NCI-H2029 (cell line): ENCODE data around the gene GPR161.
"Not testable (repeated sequence)": the region's sequence is repeated elsewhere in the genome, so short reads cannot be mapped to it uniquely, and the experiment has no call there.

Experiments used
- DNase-seq: peaks from one replicate; lab custom pipeline; 2025; lab: John Stamatoyannopoulos, UW

Gene GPR161

DNA sequence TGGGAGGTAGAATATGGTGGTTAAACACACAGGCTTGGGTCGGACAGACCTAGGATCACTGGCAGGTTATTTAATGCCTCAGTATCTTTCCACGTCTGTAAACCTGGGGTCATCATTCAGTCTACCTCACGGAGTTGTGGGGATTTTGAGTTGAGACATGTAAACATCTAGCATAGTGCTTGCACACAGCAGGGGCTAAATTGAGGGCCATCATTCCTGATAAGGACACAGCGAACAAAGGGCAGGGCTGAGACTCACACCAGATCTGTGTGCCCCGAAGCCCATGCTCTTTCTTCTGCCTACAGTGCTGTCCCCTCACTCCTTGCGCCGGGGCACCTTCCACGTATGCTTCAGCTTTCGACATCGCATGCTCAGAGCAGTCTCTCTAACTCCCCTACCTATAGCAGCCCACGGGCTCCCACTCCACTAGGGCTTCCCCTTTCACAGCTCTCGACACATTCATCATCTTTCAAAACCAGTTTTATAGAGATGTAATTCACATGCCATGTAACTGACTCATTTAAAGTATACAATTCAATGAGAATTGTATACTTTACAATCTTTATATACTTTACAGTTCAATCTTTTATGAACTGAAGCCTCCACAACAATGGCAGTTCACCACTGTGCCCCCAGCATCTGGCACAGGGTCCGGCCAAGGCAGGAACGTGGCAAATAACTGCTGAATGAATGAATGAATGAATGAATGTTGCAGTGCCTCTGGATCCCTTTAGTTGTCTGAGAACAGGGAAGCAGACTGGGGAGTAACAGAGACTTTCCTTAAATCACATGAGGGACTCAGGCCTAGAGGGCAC is 48.0 kb downstream of the GPR161 start:
- no peak for DNase-seq

DNA sequence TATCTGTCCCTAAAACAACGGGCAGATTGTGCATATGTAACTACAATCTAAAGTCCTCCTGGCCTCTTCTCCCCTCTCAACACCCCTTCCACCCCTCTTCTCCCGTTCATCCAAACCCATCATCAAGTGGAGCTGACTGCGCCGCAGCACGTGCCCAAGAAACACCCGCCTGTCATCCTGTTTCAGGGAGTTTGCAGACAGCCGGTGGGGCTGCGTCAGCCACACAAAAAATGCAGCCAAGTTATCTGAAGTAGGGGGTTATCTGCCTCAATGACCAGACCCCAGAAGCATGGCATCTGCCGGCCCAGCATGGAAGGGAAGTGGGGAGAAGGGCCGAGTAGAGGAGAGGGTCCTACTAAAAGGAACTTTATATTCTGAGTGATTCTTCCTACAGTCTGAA is 49.0 kb downstream of the GPR161 start:
- DNase-seq, result no peak

DNA sequence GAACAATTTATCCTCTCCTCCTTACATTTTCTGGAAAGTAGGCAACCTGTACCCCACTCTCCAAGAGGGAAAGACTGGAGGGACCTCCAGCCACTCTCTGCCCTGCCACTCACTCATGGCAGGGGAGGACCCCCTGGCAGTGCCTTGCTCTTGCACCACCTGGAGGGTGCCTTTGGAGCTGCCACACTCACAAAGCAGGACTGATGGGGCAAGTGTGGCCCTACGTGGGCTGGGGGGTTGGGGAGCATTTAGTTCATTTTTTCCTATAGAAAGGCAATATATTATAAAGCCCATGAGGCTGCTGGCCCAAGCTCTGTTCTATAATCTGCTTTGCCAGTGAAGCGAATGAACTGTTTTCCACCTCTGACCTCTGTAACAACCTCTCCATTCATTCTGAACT is 50.3 kb downstream of the GPR161 start:
- DNase-seq, result no peak

DNA sequence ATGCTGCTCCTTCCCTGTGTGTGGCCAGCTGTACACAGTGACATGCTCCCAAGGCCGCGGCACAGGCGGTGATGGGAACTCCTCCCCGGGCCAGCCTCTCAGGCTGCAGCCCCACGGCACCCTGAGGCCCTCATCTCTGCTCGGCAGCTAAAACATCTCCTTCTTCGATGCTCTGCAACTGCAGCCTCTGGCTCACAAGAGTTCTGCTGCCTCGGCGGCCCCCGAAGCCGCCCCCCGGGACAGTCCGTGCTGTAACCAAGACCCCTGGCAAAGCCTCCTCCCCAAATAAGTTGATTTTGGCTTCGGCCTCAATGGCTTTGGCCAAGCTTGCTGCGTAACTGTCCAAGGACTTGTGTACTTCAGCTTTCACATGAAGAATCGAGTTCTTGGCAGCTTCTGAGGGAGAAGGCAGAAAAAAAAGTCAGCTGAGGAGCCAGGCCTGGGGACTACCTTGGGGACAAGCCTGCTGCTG is 51.3 kb downstream of the GPR161 start:
- DNase-seq, result no peak

DNA sequence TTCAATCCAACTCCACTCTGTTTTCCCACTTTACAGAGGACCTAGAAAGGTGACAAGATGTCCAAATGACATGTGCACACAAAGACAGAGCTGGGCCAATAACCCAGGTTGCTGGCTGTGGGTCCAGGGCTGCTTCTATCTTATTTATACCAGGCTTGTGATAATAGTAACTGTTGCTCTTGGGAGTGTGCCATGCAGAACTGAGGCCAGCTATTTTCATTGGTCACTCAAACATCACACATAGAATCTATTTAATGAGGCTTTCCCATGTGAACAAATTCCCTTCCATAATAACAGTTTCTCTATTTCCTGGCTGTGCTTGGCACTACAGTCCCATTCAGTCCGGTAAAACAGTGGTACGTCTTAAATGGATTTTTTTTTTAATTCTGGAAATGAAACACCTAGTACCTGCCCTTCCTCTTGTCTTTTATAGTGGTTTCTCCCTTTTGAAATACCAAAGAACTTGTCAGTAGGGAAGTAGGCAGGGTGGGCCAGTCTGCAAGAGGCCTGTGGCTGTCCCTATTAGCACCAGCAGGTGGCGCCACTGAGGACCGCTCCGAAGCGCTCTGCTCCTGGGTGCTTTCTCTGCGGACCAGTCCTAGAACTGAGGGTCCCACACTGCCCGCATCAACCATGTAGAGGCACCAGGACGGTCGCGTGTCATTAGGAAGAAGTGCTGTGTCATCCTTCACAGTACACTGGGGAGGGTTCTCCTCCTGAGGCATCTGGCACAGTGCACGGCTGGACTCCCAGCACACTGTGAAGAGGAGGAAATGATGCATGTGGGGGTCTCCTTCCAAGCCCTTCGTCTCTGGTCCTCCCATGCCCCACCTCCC is 52.1 kb downstream of the GPR161 start:
- DNase-seq, result no peak

DNA sequence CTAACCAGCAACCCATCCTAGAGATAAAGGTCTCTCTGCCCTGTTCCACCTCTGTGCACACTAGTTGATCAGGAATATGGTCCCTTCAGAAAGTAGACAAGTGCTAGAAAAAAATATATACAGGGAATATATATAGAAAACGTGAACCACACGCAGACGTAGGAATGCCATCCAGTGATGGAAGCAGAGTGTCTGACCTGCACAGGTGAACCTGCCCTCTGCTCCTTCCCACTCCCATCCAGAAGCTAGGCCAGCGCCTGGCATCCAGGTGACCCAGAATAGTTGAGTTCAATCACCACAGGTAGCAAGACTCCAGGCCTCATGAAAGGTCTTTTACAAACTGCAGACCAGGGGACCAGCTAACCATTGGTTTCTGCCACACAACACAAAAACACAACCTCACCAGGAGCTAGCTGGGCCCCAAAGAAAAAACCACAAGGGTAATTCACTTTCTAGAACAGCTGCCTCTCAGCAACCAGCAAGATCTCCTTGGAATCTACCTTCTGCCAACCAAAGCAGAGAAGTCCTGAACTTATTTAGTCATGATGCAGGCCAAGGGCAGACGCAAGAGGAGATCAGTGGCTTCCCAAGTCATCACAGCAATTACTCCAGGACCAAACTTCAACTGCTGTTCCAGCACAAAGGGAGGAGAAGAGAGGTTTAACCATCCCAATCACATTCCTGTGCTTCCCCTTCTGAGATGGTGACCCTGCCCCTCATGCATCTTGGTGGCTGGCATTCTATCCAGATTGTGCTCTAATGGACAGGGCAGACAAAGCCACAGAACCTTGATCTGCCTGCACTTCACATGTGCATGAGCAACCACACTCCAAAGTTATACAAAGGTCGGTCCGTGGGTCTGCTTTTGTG is 53.0 kb downstream of the GPR161 start:
- DNase-seq, result no peak

DNA sequence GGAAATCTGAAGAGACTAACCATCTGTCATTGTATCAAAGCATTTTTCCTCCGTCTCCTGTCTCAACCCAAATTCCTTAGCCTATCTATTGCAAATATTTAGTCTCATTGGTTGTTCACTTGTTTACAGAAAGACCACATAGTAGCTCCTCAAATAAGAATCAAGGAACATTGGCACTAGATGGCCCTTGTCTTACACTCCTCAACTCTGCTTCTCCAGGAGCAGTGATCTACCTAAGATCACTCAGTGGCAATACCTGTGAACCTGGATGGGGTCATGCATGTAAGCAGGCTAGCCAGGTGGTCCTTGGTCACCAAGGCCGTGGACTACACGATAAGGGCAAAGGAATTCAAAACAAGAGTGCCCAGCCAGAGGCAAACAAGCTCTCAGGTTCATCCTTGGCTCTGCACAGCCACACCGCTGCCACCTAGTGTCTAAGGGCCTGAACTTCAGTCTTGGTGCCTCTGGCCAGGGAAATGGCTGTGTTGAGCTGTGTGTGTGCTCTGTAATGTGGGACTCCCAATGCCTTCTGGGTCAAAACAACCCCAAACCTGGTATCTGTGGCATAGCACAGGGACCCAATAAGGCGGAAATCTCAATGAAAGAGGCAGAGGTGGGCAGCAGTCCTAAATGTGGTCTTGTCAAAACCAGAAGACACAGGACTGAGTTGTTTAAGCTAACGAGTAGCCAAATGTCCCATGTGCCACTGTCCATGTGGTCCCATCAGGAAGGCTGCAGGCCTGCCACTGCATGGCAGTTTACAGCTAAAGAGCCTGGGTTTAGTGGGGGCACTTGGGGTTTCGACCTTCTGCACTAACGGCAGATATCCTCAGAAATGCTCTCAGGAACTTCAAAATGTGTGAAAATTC is 54.5 kb downstream of the GPR161 start:
- peak; percentile 29 for DNase-seq

DNA sequence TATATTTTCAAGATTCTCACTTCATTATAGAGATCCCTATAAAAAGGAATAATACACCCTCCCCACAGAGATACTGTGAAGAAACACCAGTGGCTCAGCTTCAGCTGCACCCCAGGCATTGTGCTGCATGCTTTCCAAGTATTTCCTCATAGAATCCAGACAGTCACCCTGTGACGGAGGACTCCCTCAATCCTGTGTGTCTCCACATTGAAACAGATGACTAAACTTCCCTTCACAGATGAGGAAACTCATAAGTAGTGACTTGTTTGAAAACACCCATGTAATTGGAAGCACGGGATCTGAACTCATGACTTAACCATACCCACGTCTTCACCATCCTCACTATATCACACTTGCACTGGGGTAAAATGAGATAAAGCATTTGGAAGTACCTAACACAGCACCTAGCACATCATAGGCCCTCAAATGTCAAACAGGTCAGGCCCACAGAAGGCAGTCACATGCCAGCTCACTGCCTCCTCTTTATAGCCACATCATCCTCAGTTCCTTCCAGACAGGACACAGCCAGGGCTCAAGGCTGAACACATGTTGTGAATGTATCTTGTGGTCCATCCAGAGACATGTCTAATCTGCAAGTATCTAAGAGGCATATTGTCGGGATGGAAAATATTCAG is 55.2 kb downstream of the GPR161 start:
- DNase-seq, result no peak

DNA sequence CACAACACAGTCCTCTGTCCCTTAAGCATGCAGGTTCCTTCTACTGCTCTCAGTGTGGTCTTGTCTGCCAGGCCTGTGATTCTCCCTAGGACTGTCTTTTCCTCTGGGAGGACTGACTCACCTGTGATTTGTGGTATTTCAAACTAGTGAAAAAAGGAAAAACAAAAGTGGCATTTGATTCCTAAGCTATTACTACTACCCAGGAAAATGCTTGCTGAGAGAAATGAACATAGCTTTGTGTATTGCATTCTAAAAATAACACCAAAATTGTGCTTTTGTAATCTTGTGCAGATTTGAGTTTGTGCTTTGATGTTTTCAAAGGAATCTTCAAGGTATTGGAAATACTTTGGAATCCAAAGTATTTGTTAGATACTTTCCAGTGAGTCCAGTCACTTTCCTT is 57.0 kb downstream of the GPR161 start:
- DNase-seq, result no peak

DNA sequence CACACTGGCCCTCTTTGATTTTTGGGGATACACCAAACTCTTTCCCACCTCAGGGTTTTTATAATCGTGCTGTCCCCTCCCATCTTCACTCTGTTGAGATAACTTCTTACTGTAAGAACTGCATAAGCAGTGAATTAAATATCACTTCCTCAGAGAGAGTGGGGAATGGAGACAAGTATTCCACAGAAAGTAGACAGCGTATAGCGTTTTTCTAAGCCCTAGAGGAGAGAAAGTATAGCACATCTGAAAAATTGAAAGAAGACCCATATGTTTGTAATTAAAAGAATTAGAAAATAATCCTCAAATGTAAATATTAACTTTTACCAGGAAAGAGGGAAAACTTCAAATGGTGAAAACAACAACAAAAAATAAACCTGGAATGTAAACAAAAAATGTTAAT is 67.3 kb downstream of the GPR161 start:
- no peak for DNase-seq

DNA sequence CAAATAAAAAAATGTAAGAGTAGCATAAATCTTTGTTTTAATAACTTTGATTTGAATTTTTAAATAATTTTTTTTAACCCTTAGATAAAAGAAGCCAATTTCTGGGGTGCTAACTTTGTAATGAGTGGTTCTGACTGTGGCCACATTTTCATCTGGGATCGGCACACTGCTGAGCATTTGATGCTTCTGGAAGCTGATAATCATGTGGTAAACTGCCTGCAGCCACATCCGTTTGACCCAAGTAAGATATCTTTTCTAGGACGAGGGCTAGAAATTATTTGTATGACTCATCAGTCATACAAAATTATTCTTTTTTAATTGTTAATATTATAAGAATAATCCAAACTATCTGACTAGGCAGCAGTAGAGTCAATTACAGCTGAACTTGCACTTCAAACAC is 71.2 kb downstream of the GPR161 start:
- no peak for DNase-seq

DNA sequence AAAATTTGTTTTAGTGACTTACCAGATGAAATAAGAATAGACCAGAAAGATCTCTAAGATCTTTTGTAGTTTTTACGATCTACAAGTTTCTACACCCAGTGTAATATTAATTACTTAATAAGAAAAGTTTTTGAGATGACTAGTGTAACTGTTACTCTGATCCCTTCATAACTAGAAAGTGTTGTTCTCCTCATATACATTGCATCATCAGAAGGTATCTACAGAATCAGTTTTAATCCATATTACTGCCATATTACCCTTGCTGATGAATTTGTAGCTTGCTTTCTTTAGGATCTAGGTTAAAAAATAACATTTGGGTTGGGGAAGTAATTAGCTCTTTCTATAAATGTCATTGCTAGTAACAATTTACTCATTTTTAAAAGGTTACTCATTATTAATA is 72.5 kb downstream of the GPR161 start:
- DNase-seq, result no peak

DNA sequence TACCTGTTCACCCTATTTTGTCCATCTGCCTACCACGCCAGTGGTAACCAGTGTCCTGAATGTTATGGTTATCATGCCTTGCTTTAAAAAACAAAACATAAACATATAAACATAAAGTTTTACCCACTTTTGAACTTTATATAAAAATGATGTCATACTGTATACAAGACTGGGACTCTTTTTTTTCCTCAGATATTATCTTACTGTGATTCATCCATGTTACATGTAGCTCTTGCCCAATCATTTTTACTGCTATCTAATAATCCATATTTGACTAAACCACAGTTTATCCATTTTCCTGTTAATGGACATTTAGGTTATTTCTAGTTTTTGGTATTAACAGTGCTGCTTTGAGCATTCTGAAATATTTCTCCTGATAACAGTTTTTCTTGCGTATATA is 78.8 kb downstream of the GPR161 start:
- no peak for DNase-seq

DNA sequence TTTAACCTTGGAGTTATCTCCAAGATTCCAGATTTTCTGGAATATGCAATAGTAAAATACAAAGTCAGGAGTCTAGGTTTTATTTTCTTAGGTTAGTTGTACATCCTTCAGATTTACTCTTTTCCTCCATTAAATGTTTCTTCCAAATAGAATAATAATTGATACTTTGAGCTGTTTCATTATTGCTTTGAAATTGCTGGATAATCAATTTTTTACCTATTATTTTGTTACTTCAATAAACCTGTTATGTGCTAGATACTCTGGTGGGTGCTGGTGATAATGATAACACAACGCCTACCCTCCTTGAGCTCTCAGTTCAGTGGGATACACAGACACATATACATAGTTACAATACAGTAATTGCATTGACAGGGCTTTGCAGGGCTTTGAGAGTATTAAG is 79.4 kb downstream of the GPR161 start:
- no peak for DNase-seq

DNA sequence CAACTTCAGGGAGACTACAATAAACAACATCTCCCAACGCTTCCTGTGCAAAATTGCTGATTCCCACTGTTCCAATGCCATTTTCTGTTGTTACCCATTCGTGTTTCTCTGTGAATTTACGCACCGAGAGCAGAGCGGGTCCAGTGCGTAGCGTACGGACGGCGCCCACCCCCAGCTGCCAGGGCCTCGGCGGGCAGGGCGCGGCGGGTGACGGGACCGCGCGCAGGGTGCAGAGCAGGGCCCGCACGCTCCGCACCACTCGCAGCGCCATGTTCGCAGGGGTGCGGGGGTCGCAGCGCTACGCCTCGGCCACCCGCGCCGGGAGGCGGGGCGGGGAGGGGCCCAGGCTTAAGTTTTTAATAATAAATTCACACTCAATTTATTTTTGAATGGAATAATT is 80.6 kb downstream of the GPR161 start:
- DNase-seq, result not testable (repeated sequence)

DNA sequence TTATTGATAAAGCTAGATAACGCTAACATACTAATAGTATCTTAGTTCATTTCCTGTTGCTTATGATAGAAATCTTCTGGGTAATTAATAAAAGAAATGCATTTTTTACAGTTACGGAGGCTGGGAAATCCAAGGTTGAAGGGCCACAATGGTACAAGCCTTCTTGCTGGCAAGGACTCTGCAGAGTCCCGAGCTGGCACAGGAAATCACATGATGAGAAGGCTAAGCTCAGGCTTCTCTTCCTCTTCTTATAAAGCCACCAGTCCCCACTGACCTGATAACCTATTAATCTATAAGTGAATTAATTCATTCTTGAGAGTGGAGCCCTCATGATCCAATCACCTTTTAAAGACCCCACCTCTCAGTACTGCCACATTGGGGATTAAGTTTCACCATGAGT is 82.6 kb downstream of the GPR161 start:
- DNase-seq, result no peak

DNA sequence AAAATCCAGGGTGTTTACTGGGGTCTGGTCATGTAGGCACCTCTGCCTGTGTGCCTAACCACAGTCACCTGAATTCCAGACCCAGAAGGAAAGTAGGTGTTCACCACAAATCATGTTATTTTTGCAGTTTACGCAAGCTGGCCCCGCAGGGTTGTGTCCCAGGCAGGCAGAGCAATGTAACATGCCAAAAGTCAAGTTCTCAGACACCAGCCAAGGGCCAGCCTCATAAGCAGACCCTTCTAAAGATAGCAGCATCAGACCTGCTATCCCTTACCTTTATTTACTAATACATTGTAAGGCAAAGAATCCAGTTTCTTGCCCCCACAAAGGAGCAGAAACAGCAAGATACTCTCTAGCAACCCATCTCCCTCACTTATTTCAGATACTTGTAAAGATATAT is 83.0 kb downstream of the GPR161 start:
- DNase-seq, result no peak

DNA sequence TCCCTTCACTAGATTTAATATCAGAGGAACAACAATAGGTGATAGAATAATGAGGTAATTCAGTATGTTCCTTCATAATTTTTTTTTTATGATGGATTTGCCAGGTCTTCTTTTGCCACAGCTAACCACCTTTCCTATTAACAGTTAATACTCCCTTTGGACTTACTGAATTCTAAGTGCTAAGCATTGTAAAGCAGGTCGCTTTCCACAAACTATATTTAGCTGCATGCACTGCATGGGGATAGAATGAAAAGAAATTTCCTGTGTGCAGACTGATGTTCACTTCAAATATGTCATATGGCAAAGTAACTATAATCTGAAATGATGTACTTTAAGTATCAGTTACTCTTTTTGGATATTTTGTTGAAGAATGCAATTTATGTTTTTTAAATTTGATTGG is 85.8 kb downstream of the GPR161 start:
- DNase-seq, result no peak

DNA sequence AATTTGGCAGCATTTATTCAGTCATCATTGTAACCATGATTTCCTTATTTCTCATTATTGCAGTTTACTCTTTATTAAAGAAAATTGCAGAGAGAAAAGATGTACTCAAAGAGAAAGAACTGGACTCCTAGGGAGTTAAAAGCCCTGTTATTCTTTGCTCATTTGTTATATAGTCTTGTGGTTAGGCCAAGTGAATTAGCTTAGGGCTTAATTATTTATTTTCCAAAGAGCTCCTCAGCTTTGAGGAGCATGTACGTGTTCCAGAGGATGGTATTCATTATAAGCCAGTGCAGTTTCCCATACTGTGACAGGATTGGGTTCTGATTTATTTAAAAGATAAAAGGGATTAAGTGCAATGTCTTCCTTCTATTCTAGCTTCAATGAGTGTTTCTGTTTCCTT is 86.4 kb downstream of the GPR161 start:
- DNase-seq, result no peak

DNA sequence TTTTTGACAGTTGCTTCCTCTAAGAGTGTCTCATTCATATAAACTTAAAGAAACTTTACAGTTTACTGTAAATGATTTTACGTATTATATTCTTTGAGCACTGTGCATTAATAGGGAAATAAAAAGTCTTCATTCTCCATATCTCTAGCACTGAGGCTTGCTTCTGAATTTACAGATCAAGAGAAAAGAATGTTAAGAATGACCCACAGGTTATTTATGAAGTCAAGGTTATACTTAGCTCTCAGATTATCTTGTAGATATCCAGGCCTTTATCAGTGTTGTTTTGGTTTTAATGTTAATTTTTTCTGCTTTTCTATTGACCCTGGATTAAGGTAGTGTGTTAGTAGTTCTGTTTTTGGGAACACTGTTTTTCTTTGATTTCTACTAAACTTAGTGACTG is 91.4 kb downstream of the GPR161 start:
- no peak for DNase-seq

DNA sequence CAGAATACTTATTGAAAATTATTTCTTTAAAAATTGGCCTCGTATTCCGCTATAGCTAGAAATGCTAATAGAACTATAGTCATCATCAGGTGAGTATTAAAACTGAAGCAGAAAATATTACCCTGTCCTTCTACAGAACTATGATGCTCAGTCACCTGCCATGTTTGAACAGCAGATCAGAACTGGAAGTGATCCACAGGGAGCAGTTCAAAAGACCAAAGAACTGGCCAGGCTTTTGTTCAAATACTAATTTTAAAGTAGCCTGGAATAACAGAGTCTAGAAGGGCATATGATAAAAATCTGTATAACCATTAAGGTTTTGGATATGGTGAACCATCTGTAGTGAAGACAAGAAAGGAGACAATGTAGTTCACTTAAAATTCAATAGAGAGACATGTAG is 94.4 kb downstream of the GPR161 start:
- DNase-seq, result no peak
